BLaER1 treated with 17β-estradiol and CSF1 and Interleukin-3, amounts not matched to agents 10 nM and 100 nM (cell line): ENCODE measurements around the gene PLA2G2C.

Source experiments
- H3K27ac ChIP-seq, 11 experiments: shearing (Covaris generic); formaldehyde crosslinking; 2 replicates each; pipeline ENCODE4 v1.8.1; 2022
- H3K27me3 ChIP-seq, 11 experiments: shearing (Covaris generic); formaldehyde crosslinking; 2 replicates each; pipeline ENCODE4 v1.8.1; 2022
- H3K36me3 ChIP-seq, 11 experiments: shearing (Covaris generic); formaldehyde crosslinking; 2 replicates each; pipeline ENCODE4 v1.8.1; 2022
- H3K4me1 ChIP-seq, 10 experiments: shearing (Covaris generic); formaldehyde crosslinking; 2 replicates each; pipeline ENCODE4 v1.8.1; 2022
- H3K4me2 ChIP-seq, 11 experiments: shearing (Covaris generic); formaldehyde crosslinking; 2 replicates each; pipeline ENCODE4 v1.8.1; 2022
- H3K4me3 ChIP-seq, 10 experiments: shearing (Covaris generic); formaldehyde crosslinking; 2 replicates each; pipeline ENCODE4 v1.8.1; 2022
- H3K9ac ChIP-seq, 11 experiments: shearing (Covaris generic); formaldehyde crosslinking; 2 replicates each; pipeline ENCODE4 v1.8.1; 2022
- H3K9me3 ChIP-seq, 11 experiments: shearing (Covaris generic); formaldehyde crosslinking; replicated peaks in 1 of 11; 2 replicates each; pipeline ENCODE4 v1.8.1; 2022
- H4K20me1 ChIP-seq, 11 experiments: shearing (Covaris generic); formaldehyde crosslinking; 2 replicates each; pipeline ENCODE4 v1.8.1; 2022
- Cebpa-rat ChIP-seq, 11 experiments: shearing (Covaris generic); IDR thresholded peaks; 2 replicates each; pipeline ENCODE4 v1.8.1; 2022

The PLA2G2C gene

GRCh38 chr1:20198918-20199317 lies 12.6 kb upstream of the PLA2G2C start:
- Histone ChIP-seq H3K4me1 (peaks cover 27 to 48% (median 31%) of the 10 kb centered on the region in 10 experiments), H4K20me1 (no peaks in the 10 kb centered on the region), H3K27me3 (no peaks in the 10 kb centered on the region), H3K27ac (no peak overlapping the region), H3K36me3 (no peaks in the 10 kb centered on the region), H3K4me3 (no peak overlapping the region), H3K9ac (no peak overlapping the region), H3K4me2 (no peak overlapping the region), H3K9me3 (no peaks in the 10 kb centered on the region)
- no peak for TF ChIP-seq Cebpa-rat (IDR thresholded peaks at IDR 0.05)

- Histone ChIP-seq H3K27ac (no peak overlapping the region), H3K27me3 (no peaks in the 10 kb centered on the region), H3K9ac (no peak overlapping the region), H3K4me2 (no peak overlapping the region), H3K36me3 (no peaks in the 10 kb centered on the region), H3K9me3 (no peaks in the 10 kb centered on the region), H3K4me3 (no peak overlapping the region), H3K4me1 (peaks cover 25 to 48% (median 31%) of the 10 kb centered on the region in 10 experiments), H4K20me1 (no peaks in the 10 kb centered on the region)
- TF ChIP-seq Cebpa-rat (IDR thresholded peaks at IDR 0.05), result no peak
These were observed 12.0 kb upstream of the PLA2G2C start for GRCh38 chr1:20198296-20198695.

GRCh38 chr1:20197329-20197791 lies 11.0 kb upstream of the PLA2G2C start:
- H3K4me1 ChIP-seq, result peaks cover 25 to 57% (median 41%) of the 10 kb centered on the region in 10 experiments
- H3K4me2 ChIP-seq, result peak overlapping the region in 2 of 11 experiments; percentile 11 to 21; a peak in 2 of 22 replicates
- no peak overlapping the region for H3K4me3 ChIP-seq
- H3K27me3 ChIP-seq, result no peaks in the 10 kb centered on the region
- no peak for TF ChIP-seq Cebpa-rat (IDR thresholded peaks at IDR 0.05)
- H4K20me1 ChIP-seq, result no peaks in the 10 kb centered on the region
- no peaks in the 10 kb centered on the region for H3K9me3 ChIP-seq
- H3K27ac ChIP-seq, result no peak overlapping the region
- no peaks in the 10 kb centered on the region for H3K36me3 ChIP-seq
- H3K9ac ChIP-seq, result no peak overlapping the region

GRCh38 chr1:20195462-20195780 lies 9.1 kb upstream of the PLA2G2C start:
- H3K4me2 ChIP-seq, result peak overlapping the region; percentile 68 to 89 (median 77)
- no peak overlapping the region for H3K4me3 ChIP-seq
- no peaks in the 10 kb centered on the region for H4K20me1 ChIP-seq
- no peaks in the 10 kb centered on the region for H3K9me3 ChIP-seq
- TF ChIP-seq Cebpa-rat (IDR thresholded peaks at IDR 0.05), result no peak
- peak overlapping the region in 1 of 11 experiments; percentile 65; a peak in 1 of 22 replicates for H3K27ac ChIP-seq
- H3K36me3 ChIP-seq, result peaks cover 0 to 5% (median 0%) of the 10 kb centered on the region in 11 experiments; a peak in 2 of 22 replicates
- H3K9ac ChIP-seq, result peak overlapping the region in 1 of 11 experiments; percentile 48; a peak in 2 of 22 replicates
- H3K4me1 ChIP-seq, result peaks cover 28 to 76% (median 55%) of the 10 kb centered on the region in 10 experiments
- H3K27me3 ChIP-seq, result no peaks in the 10 kb centered on the region

- Histone ChIP-seq H3K4me3 (peak overlapping the region in 2 of 10 experiments; percentile 15 to 20; a peak in 4 of 20 replicates), H3K27ac (peak overlapping the region; percentile 53 to 70 (median 65); a peak in 21 of 22 replicates), H3K4me2 (peak overlapping the region; percentile 68 to 89 (median 77)), H3K27me3 (no peaks in the 10 kb centered on the region), H3K36me3 (peaks cover 0 to 5% (median 0%) of the 10 kb centered on the region in 11 experiments; a peak in 2 of 22 replicates), H4K20me1 (no peaks in the 10 kb centered on the region), H3K4me1 (peaks cover 33 to 80% (median 59%) of the 10 kb centered on the region in 10 experiments), H3K9ac (peak overlapping the region; percentile 35 to 69 (median 51); a peak in 18 of 22 replicates), H3K9me3 (no peaks in the 10 kb centered on the region)
- no peak for TF ChIP-seq Cebpa-rat (IDR thresholded peaks at IDR 0.05)
These were observed 8.6 kb upstream of the PLA2G2C start for GRCh38 chr1:20194757-20195461.

GRCh38 chr1:20194224-20194623 lies 7.9 kb upstream of the PLA2G2C start:
- H4K20me1 ChIP-seq, result no peaks in the 10 kb centered on the region
- H3K4me1 ChIP-seq, result peaks cover 40 to 84% (median 64%) of the 10 kb centered on the region in 10 experiments
- no peaks in the 10 kb centered on the region for H3K9me3 ChIP-seq
- H3K27me3 ChIP-seq, result no peaks in the 10 kb centered on the region
- peak overlapping the region; percentile 68 to 89 (median 77); a peak in 20 of 22 replicates for H3K4me2 ChIP-seq
- TF ChIP-seq Cebpa-rat (IDR thresholded peaks at IDR 0.05), result no peak
- H3K9ac ChIP-seq, result no peak overlapping the region
- no peak overlapping the region for H3K4me3 ChIP-seq
- H3K36me3 ChIP-seq, result peaks cover 0 to 5% (median 0%) of the 10 kb centered on the region in 11 experiments; a peak in 2 of 22 replicates
- peak overlapping the region in 4 of 11 experiments; percentile 61 to 69 (median 65); a peak in 5 of 22 replicates for H3K27ac ChIP-seq

- Histone ChIP-seq H3K36me3 (peaks cover 0 to 5% (median 0%) of the 10 kb centered on the region in 11 experiments; a peak in 2 of 22 replicates), H3K4me2 (peak overlapping the region in 7 of 11 experiments; percentile 4 to 94 (median 71); a peak in 9 of 22 replicates), H4K20me1 (no peaks in the 10 kb centered on the region), H3K4me1 (peaks cover 53 to 97% (median 77%) of the 10 kb centered on the region in 10 experiments), H3K9ac (no peak overlapping the region), H3K27me3 (no peaks in the 10 kb centered on the region), H3K27ac (peak overlapping the region in 1 of 11 experiments; percentile 20; a peak in 1 of 22 replicates), H3K9me3 (no peaks in the 10 kb centered on the region), H3K4me3 (no peak overlapping the region)
- no peak for TF ChIP-seq Cebpa-rat (IDR thresholded peaks at IDR 0.05)
These were observed 6.6 kb upstream of the PLA2G2C start for GRCh38 chr1:20192871-20193411.

GRCh38 chr1:20192364-20192763 lies 6.0 kb upstream of the PLA2G2C start:
- Histone ChIP-seq H3K36me3 (peaks cover 0 to 5% (median 0%) of the 10 kb centered on the region in 11 experiments; a peak in 2 of 22 replicates), H3K9ac (no peak overlapping the region), H3K4me3 (no peak overlapping the region), H3K4me1 (peaks cover 58 to 100% (median 82%) of the 10 kb centered on the region in 10 experiments), H3K27me3 (no peaks in the 10 kb centered on the region), H4K20me1 (no peaks in the 10 kb centered on the region), H3K4me2 (peak overlapping the region in 6 of 11 experiments; percentile 4 to 94 (median 64); a peak in 10 of 22 replicates), H3K9me3 (no peaks in the 10 kb centered on the region), H3K27ac (peak overlapping the region in 1 of 11 experiments; percentile 20; a peak in 1 of 22 replicates)
- TF ChIP-seq Cebpa-rat (IDR thresholded peaks at IDR 0.05), result no peak

- Histone ChIP-seq H3K27ac (no peak overlapping the region), H3K4me3 (no peak overlapping the region), H3K4me1 (peaks cover 68 to 100% (median 86%) of the 10 kb centered on the region in 10 experiments), H3K36me3 (peaks cover 0 to 5% (median 0%) of the 10 kb centered on the region in 11 experiments; a peak in 2 of 22 replicates), H4K20me1 (no peaks in the 10 kb centered on the region), H3K9me3 (no peaks in the 10 kb centered on the region), H3K27me3 (no peaks in the 10 kb centered on the region), H3K9ac (no peak overlapping the region), H3K4me2 (peak overlapping the region in 6 of 11 experiments; percentile 39 to 96 (median 74); a peak in 11 of 22 replicates)
- no peak for TF ChIP-seq Cebpa-rat (IDR thresholded peaks at IDR 0.05)
These were observed 5.0 kb upstream of the PLA2G2C start for GRCh38 chr1:20191266-20191825.
